Measurements from ENCODE around the gene PRDX1. TPM values are rescaled to one million over a fixed set of nuclear protein-coding genes. Genes with fewer than 3 reads are reported as not detected.

Gene PRDX1
- total and polyA plus RNA-seq, 2 of the 8 experiments (the other 6 are each of a cell fraction or from before 2014, with no cell fraction given): 1,165 to 1,418 TPM

GRCh38 chr1:45492691-45493090 lies 29.0 kb downstream of the PRDX1 start:
- no peak overlapping the region for H3K4me3 ChIP-seq (ENCODE audit: extremely low read depth in 1 of 4, insufficient read depth in 2 of 4, low read depth in 3 of 4, low read length in 4 of 4)
- no peak overlapping the region for H2AK5ac ChIP-seq (ENCODE audit: low read depth, low read length)
- no peak overlapping the region for H4K8ac ChIP-seq (ENCODE audit: extremely low read depth, insufficient read depth, low read length)
- no peak overlapping the region for H2AFZ ChIP-seq (ENCODE audit: low read length)
- H4K20me1 ChIP-seq (replicated peaks in 1 of 2; ENCODE audit: control insufficient read depth in 1 of 2, insufficient read depth in 2 of 2, low read length in 2 of 2): no peaks in the 10 kb centered on the region
- POLR2A ChIA-PET (ENCODE audit: partially characterized antibody): interaction anchor here (0.7 to 3.8 kb wide), 8 partner anchors 8 to 762 kb away, joined by 3 to 20 read pairs (median 4); partner anchors contain the start of genes CCDC163, HPDL, MMACHC and MUTYH
- no peak for TF ChIP-seq SIX5 (IDR thresholded peaks at IDR 0.05; ENCODE audit: low read depth, low read length)
- no peak for TF ChIP-seq CEBPB (IDR thresholded peaks at IDR 0.05; ENCODE audit: low read depth, low read length)
- no peak overlapping the region for H3K23ac ChIP-seq (ENCODE audit: insufficient read length)
- H3K14ac ChIP-seq (ENCODE audit: insufficient read length): no peak overlapping the region
- H2BK15ac ChIP-seq (ENCODE audit: low read length): no peak overlapping the region
- FAIRE-seq (no peak), DNase-seq (ENCODE audit: low read depth in 1 of 2, low spot score in 2 of 2) (no peak)
- WGBS, 2 experiments (ENCODE audit: extremely low coverage in 1 of 2, insufficient coverage in 1 of 2, insufficient read length in 1 of 2, insufficient replicate concordance in 2 of 2, low coverage in 1 of 2, low lambda C conversion rate in 2 of 2, missing lambda C conversion rate in 1 of 2): 100% methylated on average over 2 of the region's 3 CpGs; no CpG with 5 or more reads in 1 of the 2 experiments
- H3K4me1 ChIP-seq (replicated peaks in 1 of 4; ENCODE audit: control insufficient read depth in 3 of 4, insufficient read depth in 4 of 4, low read length in 3 of 4): peaks cover 0 to 8% (median 3%) of the 10 kb centered on the region in 4 experiments; a peak in 6 of 7 replicates
- H3K79me1 ChIP-seq (ENCODE audit: low read depth, low read length): no peaks in the 10 kb centered on the region; the same call in 1 of the 2 replicates
- no peak overlapping the region for H3K56ac ChIP-seq (replicated peaks; ENCODE audit: insufficient read length, low read depth, low read length)
- H3K79me2 ChIP-seq (ENCODE audit: control insufficient read depth in 1 of 2, insufficient read depth in 2 of 2, low read length in 2 of 2): peaks cover 0 to 13% of the 10 kb centered on the region in 2 experiments; a peak in 1 of 4 replicates
- no peak overlapping the region for H2BK5ac ChIP-seq (ENCODE audit: low read depth, low read length)
- H2BK20ac ChIP-seq (ENCODE audit: low read length): no peak overlapping the region
- no peak overlapping the region for H2BK120ac ChIP-seq (replicated peaks; ENCODE audit: low read depth, low read length)
- H2BK12ac ChIP-seq (ENCODE audit: low read depth, low read length): no peak overlapping the region
- no peak overlapping the region; a peak in 1 of 4 replicates for H3K4me2 ChIP-seq (ENCODE audit: insufficient read depth in 1 of 2, low read depth in 2 of 2, low read length in 2 of 2)
- H3K9me3 ChIP-seq (ENCODE audit: insufficient read depth in 2 of 2, low read depth in 1 of 2, low read length in 1 of 2): peaks cover 0 to 10% of the 10 kb centered on the region in 2 experiments; a peak in 2 of 4 replicates
- CTCF ChIA-PET (ENCODE audit: partially characterized antibody): interaction anchor here (0.6 to 10.1 kb wide), 40 partner anchors 10 to 700 kb away, joined by 3 to 194 read pairs (median 5); partner anchors contain the start of genes HECTD3, MUTYH, TOE1 and UROD
- no peak overlapping the region for H3K18ac ChIP-seq (ENCODE audit: extremely low read depth, low read length)
- H3K36me3 ChIP-seq (ENCODE audit: control insufficient read depth in 2 of 4, insufficient read depth in 4 of 4, low read length in 3 of 4): no peaks in the 10 kb centered on the region
- H3K9ac ChIP-seq (replicated peaks in 1 of 4; ENCODE audit: extremely low read depth in 1 of 4, low read depth in 3 of 4, low read length in 3 of 4): no peak overlapping the region
- H3K23me2 ChIP-seq (ENCODE audit: low read depth, low read length): peaks cover 11% of the 10 kb centered on the region
- H4K5ac ChIP-seq (ENCODE audit: insufficient read length, low read depth, low read length): no peak overlapping the region
- H3K27me3 ChIP-seq (replicated peaks in 1 of 4; ENCODE audit: control insufficient read depth in 3 of 4, extremely low read depth in 1 of 4, insufficient read depth in 3 of 4, low read length in 3 of 4): no peaks in the 10 kb centered on the region
- no peak overlapping the region for H4K91ac ChIP-seq (replicated peaks; ENCODE audit: insufficient read length, low read length)
- H3K4ac ChIP-seq (replicated peaks; ENCODE audit: insufficient read length, low read depth, low read length): no peak overlapping the region
- no peak overlapping the region for H3K27ac ChIP-seq (ENCODE audit: low read depth, low read length)

Data from H1 (cell line).